Measurements from ENCODE around the gene RB1. TPM values are rescaled to one million over a fixed set of nuclear protein-coding genes. Genes with fewer than 3 reads are reported as not detected.

Gene RB1
- total and polyA plus RNA-seq, 3 experiments from 2014 or later = 16.8 to 38.9 (median 38.2) TPM

DNA sequence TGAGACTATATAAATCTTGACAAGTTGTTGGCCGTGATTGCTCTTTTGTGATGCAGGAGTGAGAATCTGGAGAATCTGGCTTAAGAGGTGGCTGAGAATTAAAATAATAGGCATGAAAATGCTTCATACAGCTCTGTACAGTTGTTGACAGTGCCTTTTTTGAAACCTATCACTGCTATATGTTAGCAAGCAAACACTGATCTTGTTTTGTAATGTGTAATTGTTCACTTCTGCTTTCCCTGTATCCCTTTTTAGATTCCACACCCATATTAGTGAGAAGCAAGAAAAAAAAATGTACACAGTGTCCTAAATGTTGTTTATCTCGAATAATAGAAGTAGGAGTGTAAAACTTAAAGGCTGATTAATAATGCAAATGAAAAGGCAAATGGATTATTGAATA lies 39.5 kb upstream of the RB1 start:
- no peak for DNase-seq
- Mint-ChIP-seq H3K9me3 (no peaks in the 10 kb centered on the region), H3K27ac (peak overlapping the region in 6 of 8 donors; percentile 43 to 83 (median 66)), H3K4me3 (no peak overlapping the region), H3K4me1 (peaks cover 50 to 82% (median 76%) of the 10 kb centered on the region in 3 donors), H3K27me3 (peaks cover 0 to 2% of the 10 kb centered on the region in 2 donors), H3K36me3 (peaks cover 14 to 77% (median 32%) of the 10 kb centered on the region in 3 donors)
- Histone ChIP-seq H3K36me3 (ENCODE audit: insufficient read depth, low read length) (peaks cover 34% of the 10 kb centered on the region), H3K4me1 (ENCODE audit: insufficient read depth, low read length) (peaks cover 24% of the 10 kb centered on the region), H3K4me3 (ENCODE audit: low read length) (no peak overlapping the region), H3K27ac (ENCODE audit: low read depth, low read length) (no peak overlapping the region), H3K27me3 (ENCODE audit: insufficient read depth, low read length, poor library complexity, severe bottlenecking) (no peaks in the 10 kb centered on the region), H3K9me3 (ENCODE audit: low read length) (no peaks in the 10 kb centered on the region)
- POLR2A ChIA-PET = interaction anchor here (0.6 to 1.3 kb wide), 4 partner anchors 27 to 34 kb away, joined by 3 to 4 read pairs (median 3); partner anchors contain the start of gene ITM2B
- CTCF ChIA-PET = interaction anchor here (1.3 to 1.5 kb wide), 2 partner anchors 137 to 169 kb away, joined by 4 to 5 read pairs; partner anchors contain the start of gene MED4

DNA sequence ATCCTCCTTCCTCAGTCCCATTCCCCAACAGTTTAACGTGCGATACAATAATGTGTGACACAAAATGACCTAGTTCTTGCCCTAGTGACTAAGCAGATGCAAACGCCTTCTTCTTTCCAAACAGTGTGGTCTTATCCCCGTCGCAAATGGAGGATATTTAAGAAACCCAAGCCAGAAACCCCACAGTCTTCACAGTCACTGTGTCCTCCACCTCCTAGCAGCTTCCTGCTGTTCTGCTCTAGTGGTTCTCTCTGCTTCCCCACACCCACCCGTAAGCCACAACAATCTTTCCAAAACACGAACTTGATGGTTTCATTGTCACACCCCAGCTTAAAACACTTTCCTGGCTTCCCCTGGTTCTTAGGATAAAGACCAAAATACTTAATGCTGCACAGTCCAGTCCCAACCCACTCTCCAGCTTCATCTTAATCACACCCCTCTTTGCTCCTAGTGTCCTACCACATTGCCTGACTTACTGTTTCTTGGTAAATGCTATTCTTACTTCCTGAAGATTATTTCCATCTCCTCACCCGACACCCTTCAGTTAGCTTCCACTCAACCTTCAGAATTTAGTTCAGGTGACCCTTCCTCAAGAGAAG lies 38.2 kb upstream of the RB1 start:
- peak in 1 of 5 donors; percentile 18 for DNase-seq
- Histone ChIP-seq H3K27ac (ENCODE audit: low read depth, low read length) (no peak overlapping the region), H3K27me3 (ENCODE audit: insufficient read depth, low read length, poor library complexity, severe bottlenecking) (no peaks in the 10 kb centered on the region), H3K4me3 (ENCODE audit: low read length) (peak overlapping the region; percentile 5), H3K9me3 (ENCODE audit: low read length) (no peaks in the 10 kb centered on the region), H3K36me3 (ENCODE audit: insufficient read depth, low read length) (peaks cover 28% of the 10 kb centered on the region), H3K4me1 (ENCODE audit: insufficient read depth, low read length) (peaks cover 24% of the 10 kb centered on the region)
- Mint-ChIP-seq H3K4me3 (peak overlapping the region in 3 of 7 donors; percentile 31 to 59 (median 35)), H3K36me3 (peaks cover 14 to 74% (median 29%) of the 10 kb centered on the region in 3 donors), H3K27me3 (peaks cover 0 to 2% of the 10 kb centered on the region in 2 donors), H3K9me3 (no peaks in the 10 kb centered on the region), H3K27ac (peak overlapping the region; percentile 4 to 93 (median 84)), H3K4me1 (peaks cover 48 to 77% (median 70%) of the 10 kb centered on the region in 3 donors)
- POLR2A ChIA-PET = interaction anchor here (0.8 to 1.3 kb wide), 3 partner anchors 14 to 109 kb away, joined by 3 to 5 read pairs (median 3); partner anchors contain the start of gene ITM2B
- CTCF ChIA-PET = interaction anchor here (0.7 to 1.3 kb wide), 4 partner anchors 14 to 138 kb away, joined by 3 to 4 read pairs (median 3); no protein-coding TSS in a partner anchor

DNA sequence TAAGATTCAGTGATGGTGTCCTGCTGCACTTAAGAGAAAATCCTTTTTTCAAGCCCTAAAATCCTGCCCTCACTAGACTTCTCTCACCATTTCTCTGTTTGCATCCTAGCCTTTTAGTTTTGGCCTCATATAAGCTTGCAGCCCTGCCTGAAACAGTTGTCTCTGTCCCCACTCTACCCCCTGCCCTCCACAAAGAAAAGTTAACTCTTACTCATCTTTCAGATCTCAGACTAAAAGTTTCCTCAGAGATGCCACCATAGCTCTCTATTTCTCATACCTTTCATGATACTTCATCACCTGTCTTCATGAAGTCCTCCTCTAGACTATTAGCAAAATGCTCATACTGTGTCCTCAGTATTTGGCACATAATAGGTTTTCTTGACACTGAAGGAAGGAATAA lies 37.4 kb upstream of the RB1 start:
- Mint-ChIP-seq H3K36me3 (peaks cover 14 to 69% (median 22%) of the 10 kb centered on the region in 3 donors), H3K27ac (peak overlapping the region in 7 of 8 donors; percentile 4 to 90 (median 47)), H3K9me3 (no peaks in the 10 kb centered on the region), H3K4me3 (peak overlapping the region in 2 of 7 donors; percentile 20 to 26), H3K27me3 (peaks cover 0 to 2% of the 10 kb centered on the region in 2 donors), H3K4me1 (peaks cover 42 to 72% (median 63%) of the 10 kb centered on the region in 3 donors)
- H3K4me3 ChIP-seq (ENCODE audit: low read length) = no peak overlapping the region
- peaks cover 24% of the 10 kb centered on the region for H3K4me1 ChIP-seq (ENCODE audit: insufficient read depth, low read length)
- peaks cover 28% of the 10 kb centered on the region for H3K36me3 ChIP-seq (ENCODE audit: insufficient read depth, low read length)
- CTCF ChIA-PET = interaction anchor here (1.0 kb wide), 1 partner anchor 139 kb away, joined by 4 read pairs; no protein-coding TSS in a partner anchor
- no peaks in the 10 kb centered on the region for H3K9me3 ChIP-seq (ENCODE audit: low read length)
- DNase-seq = no peak
- no peak overlapping the region for H3K27ac ChIP-seq (ENCODE audit: low read depth, low read length)
- POLR2A ChIA-PET = interaction anchor here (0.9 kb wide), 1 partner anchor 139 kb away, joined by 4 read pairs; no protein-coding TSS in a partner anchor
- no peaks in the 10 kb centered on the region for H3K27me3 ChIP-seq (ENCODE audit: insufficient read depth, low read length, poor library complexity, severe bottlenecking)

DNA sequence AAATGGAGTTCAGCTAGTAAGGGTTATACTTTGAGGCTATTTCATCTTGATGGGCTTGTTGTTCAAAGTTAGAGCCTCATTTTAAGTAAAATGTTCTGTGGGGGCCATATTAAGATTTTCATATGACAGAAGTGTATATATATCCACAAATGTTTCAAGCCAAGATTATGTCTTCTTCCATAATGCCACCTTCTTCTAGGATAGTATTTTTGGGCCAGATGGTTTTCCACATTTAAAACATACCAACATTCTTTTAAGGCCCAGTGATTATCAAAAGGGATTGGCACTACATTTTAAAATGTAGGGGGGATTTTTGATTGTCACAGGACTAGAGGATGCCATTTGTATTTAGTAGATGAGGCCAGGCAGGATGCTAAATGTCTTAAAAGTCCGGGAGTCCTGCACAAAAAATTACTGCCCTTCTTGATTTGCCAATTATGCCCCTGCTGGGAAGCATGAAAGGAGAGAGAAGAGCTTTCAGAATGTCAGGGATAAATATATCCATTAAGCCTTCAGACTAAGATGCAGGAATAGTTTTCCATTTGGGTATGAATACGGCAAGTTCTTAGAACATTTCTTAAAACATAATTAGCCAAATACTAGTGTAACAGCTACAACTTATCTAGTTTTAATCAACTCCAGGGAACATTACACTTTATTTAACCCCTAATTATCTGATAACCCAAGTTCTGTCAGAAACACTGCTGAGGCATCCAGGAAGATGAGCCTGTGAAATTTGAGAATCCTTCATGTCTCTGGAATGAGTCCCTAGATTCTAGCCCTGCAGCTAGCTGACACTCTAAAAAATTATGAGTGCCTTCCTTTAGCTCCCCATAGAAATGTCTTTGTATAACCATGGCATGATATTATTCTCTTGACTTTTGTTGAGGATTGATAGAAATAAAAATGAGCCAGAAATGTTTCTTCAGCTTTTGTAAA lies 36.6 kb upstream of the RB1 start:
- Histone ChIP-seq H3K36me3 (ENCODE audit: insufficient read depth, low read length) (peaks cover 21% of the 10 kb centered on the region), H3K27ac (ENCODE audit: low read depth, low read length) (no peak overlapping the region), H3K27me3 (ENCODE audit: insufficient read depth, low read length, poor library complexity, severe bottlenecking) (no peaks in the 10 kb centered on the region), H3K4me3 (ENCODE audit: low read length) (no peak overlapping the region), H3K9me3 (ENCODE audit: low read length) (no peaks in the 10 kb centered on the region), H3K4me1 (ENCODE audit: insufficient read depth, low read length) (peaks cover 24% of the 10 kb centered on the region)
- Mint-ChIP-seq H3K4me3 (no peak overlapping the region), H3K4me1 (peaks cover 40 to 69% (median 61%) of the 10 kb centered on the region in 3 donors), H3K9me3 (no peaks in the 10 kb centered on the region), H3K36me3 (peaks cover 14 to 65% (median 22%) of the 10 kb centered on the region in 3 donors), H3K27ac (peak overlapping the region in 6 of 8 donors; percentile 4 to 86 (median 58)), H3K27me3 (peaks cover 0 to 2% of the 10 kb centered on the region in 2 donors)
- CTCF ChIA-PET = no interaction called here
- no peak for DNase-seq
- POLR2A ChIA-PET = interaction anchor here (0.6 to 0.9 kb wide), 2 partner anchors 67 to 140 kb away, joined by 3 to 4 read pairs; no protein-coding TSS in a partner anchor

DNA sequence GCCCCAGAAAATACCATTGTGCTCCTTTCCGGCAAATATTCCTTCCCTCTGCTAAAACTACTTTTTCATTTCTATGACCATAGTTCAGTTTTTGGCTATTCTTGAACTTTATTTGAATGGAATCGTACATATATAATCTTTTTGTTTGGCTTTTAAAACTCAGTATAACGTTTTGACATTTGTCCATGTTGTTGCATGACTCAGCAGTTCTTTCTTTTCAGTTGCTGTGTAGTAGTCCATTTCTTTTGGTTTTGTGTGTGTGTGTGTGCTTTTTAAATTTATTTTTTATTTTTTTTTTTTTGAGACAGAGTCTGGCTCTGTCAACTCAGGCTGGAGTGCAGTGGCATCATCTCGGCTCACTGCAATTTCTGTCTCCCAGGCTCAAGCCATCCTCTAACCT lies 35.5 kb upstream of the RB1 start:
- DNase-seq = no peak
- ChIA-PET CTCF (no interaction called here), POLR2A (no interaction called here)
- H3K27me3 Mint-ChIP-seq = peaks cover 0 to 2% of the 10 kb centered on the region in 2 donors
- peaks cover 35 to 59% (median 50%) of the 10 kb centered on the region in 3 donors for H3K4me1 Mint-ChIP-seq
- H3K27ac ChIP-seq (ENCODE audit: low read depth, low read length) = no peak overlapping the region
- H3K9me3 ChIP-seq (ENCODE audit: low read length) = no peaks in the 10 kb centered on the region
- peaks cover 12% of the 10 kb centered on the region for H3K36me3 ChIP-seq (ENCODE audit: insufficient read depth, low read length)
- no peaks in the 10 kb centered on the region for H3K9me3 Mint-ChIP-seq
- no peak overlapping the region for H3K4me3 ChIP-seq (ENCODE audit: low read length)
- peak overlapping the region in 3 of 8 donors; percentile 6 to 19 (median 11) for H3K27ac Mint-ChIP-seq
- H3K4me3 Mint-ChIP-seq = no peak overlapping the region
- H3K36me3 Mint-ChIP-seq = peaks cover 13 to 54% (median 14%) of the 10 kb centered on the region in 3 donors
- peaks cover 24% of the 10 kb centered on the region for H3K4me1 ChIP-seq (ENCODE audit: insufficient read depth, low read length)
- H3K27me3 ChIP-seq (ENCODE audit: insufficient read depth, low read length, poor library complexity, severe bottlenecking) = no peaks in the 10 kb centered on the region

DNA sequence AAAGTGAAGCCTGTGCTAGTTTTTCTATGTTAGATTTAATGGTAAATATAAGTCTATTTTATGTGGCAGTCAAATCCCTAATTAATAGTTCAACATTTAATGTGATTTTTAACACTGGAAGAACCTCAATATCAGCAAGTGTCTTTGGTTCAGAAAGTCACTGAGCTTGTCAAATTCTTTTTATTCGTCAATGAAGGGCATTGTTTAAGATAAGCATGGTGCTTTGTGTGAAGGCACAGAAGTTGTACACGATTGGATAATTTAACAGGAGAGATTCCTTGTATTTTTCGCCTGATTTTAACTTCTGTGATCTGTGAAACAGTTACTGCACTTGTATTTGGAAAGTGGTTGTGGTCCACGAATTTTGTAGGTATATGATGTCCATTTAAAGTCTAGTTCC lies 30.2 kb upstream of the RB1 start:
- Mint-ChIP-seq H3K4me1 (peaks cover 4 to 9% (median 5%) of the 10 kb centered on the region in 3 donors), H3K36me3 (peaks cover 0 to 19% (median 4%) of the 10 kb centered on the region in 3 donors), H3K9me3 (no peaks in the 10 kb centered on the region), H3K27ac (no peak overlapping the region), H3K4me3 (no peak overlapping the region), H3K27me3 (no peaks in the 10 kb centered on the region)
- no peaks in the 10 kb centered on the region for H3K27me3 ChIP-seq (ENCODE audit: insufficient read depth, low read length, poor library complexity, severe bottlenecking)
- CTCF ChIA-PET = interaction anchor here (1.6 kb wide), 1 partner anchor 178 kb away, joined by 3 read pairs; the partner anchor contains the start of gene MED4
- no peaks in the 10 kb centered on the region for H3K9me3 ChIP-seq (ENCODE audit: low read length)
- DNase-seq = no peak
- H3K4me1 ChIP-seq (ENCODE audit: insufficient read depth, low read length) = no peaks in the 10 kb centered on the region
- POLR2A ChIA-PET = no interaction called here
- H3K27ac ChIP-seq (ENCODE audit: low read depth, low read length) = no peak overlapping the region
- no peaks in the 10 kb centered on the region for H3K36me3 ChIP-seq (ENCODE audit: insufficient read depth, low read length)
- no peak overlapping the region for H3K4me3 ChIP-seq (ENCODE audit: low read length)

DNA sequence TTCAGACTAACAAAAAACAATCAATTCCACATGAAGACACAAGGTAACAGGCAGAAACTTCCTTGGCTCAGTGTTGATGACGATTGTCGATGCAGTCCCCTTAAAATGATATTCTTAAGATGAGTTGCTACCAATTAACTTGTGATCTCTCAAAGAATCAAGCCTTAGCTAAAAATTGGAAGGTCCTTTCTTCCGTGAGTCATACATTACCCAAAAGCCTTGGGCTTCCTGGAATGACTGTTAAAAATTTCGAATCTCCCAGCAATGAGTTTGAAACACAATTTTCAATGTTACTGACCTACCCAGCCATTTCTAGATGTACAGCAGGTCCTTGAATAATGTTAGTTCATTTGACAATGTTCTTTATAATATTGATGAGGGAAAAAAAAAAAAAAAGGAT lies 28.0 kb upstream of the RB1 start:
- no peak for DNase-seq

More for the DNA sequence above, 28.0 kb upstream of the RB1 start:
- no peak overlapping the region for H3K4me3 Mint-ChIP-seq
- ChIA-PET CTCF (no interaction called here), POLR2A (no interaction called here)
- H3K27me3 ChIP-seq (ENCODE audit: insufficient read depth, low read length, poor library complexity, severe bottlenecking) = no peaks in the 10 kb centered on the region
- no peaks in the 10 kb centered on the region for H3K9me3 Mint-ChIP-seq
- no peaks in the 10 kb centered on the region for H3K4me1 ChIP-seq (ENCODE audit: insufficient read depth, low read length)
- no peaks in the 10 kb centered on the region for H3K27me3 Mint-ChIP-seq
- no peaks in the 10 kb centered on the region for H3K36me3 ChIP-seq (ENCODE audit: insufficient read depth, low read length)
- no peak overlapping the region for H3K27ac ChIP-seq (ENCODE audit: low read depth, low read length)
- H3K4me1 Mint-ChIP-seq = no peaks in the 10 kb centered on the region
- no peak overlapping the region for H3K4me3 ChIP-seq (ENCODE audit: low read length)
- H3K36me3 Mint-ChIP-seq = peaks cover 0 to 4% (median 4%) of the 10 kb centered on the region in 3 donors
- H3K9me3 ChIP-seq (ENCODE audit: low read length) = no peaks in the 10 kb centered on the region
- H3K27ac Mint-ChIP-seq = peak overlapping the region in 1 of 8 donors; percentile 52
